Gastrocnemius medialis (tissue), 4 donors: ENCODE measurements around the gene NFATC4.

Experiments
- CTCF ChIP-seq, 5 experiments: fragments of 450-650 bp in 3 of 5; fragments of 200-600 bp in 2 of 5; sonication (generic) in 2 of 5; IDR thresholded peaks in 4 of 5; conservative IDR thresholded peaks in 1 of 5; 1 replicate in 4 of 5; 2 replicates in 1 of 5; pipeline ENCODE4 v1.5.1; 2016 to 2019; ENCODE audit warnings: antibody characterized with exemption in 5 of 5, mild to moderate bottlenecking in 3 of 5, moderate library complexity in 3 of 5
- POLR2A ChIP-seq, 2 donors: fragments of 450-650 bp; IDR thresholded peaks; one replicate each; pipeline ENCODE4 v1.6.1; 2017; ENCODE audit warnings: antibody characterized with exemption in 2 of 2, mild to moderate bottlenecking in 2 of 2, moderate library complexity in 2 of 2

DNA sequence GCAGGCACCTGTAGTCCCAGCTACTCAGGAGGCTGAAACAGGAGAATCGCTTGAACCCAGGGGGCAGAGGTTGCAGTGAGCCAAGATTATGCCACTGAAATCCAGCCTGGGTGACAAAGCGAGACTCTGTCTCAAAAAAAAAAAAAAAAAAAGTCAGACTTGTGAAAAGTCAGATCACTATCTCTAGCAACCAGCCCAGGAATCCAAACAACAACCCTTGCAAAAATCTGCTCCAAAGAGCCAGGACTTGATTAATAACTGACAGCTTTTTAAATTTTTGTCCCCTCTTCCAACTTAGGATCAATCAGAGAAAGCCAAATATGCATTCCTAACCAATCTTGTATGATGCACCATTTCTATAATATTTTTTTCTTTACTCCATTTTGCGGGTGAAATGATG lies 7.7 kb upstream of the NFATC4 start:
- TF ChIP-seq CTCF (IDR thresholded peaks at IDR 0.05 in 4 of 5, conservative IDR thresholded peaks at IDR 0.05 in 1 of 5) (no peak), POLR2A (IDR thresholded peaks at IDR 0.05) (no peak)
